GM12873 (cell line): ENCODE results near the gene PPM1F.

Experiments
- CTCF ChIP-seq: IDR thresholded peaks from 2 replicates; pipeline ENCODE4 v1.5.1; 2012; ENCODE audit warnings: low read depth, mild to moderate bottlenecking, moderate library complexity, low read length, control low read depth; ENCODE audit not compliant: insufficient read depth; ENCODE audit errors: missing control alignments

The PPM1F gene

GRCh38 chr22:21974058-21974649, 21.5 kb upstream of the PPM1F start:
- no peak for TF ChIP-seq CTCF

- TF ChIP-seq CTCF, result no peak
These were observed 20.2 kb upstream of the PPM1F start for GRCh38 chr22:21972806-21973205.

DNA sequence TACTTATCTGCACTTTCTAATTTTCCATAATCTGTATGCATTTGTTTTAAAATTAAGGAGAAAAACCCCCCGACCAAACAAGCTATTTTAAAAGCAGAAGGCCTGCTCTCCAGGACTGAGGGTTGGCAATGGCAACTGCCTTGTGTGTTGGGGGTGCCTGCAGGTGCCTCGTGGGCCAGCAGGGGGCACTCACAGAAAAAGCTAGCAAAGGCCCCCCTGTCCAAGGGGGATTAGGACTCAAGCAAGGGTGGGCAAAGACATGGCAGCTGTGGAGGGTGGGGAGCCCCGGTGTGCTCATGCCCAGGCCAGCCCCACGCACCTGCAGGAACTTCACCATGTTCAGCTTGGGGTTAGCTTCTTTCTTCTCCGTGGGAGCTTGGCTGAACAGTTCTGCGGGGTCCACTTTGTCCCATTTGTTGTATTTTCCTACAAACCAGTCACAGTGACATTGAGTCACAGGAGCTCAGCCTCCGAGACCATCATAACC, 19.7 kb upstream of the PPM1F start:
- peak; percentile 94 for TF ChIP-seq CTCF

DNA sequence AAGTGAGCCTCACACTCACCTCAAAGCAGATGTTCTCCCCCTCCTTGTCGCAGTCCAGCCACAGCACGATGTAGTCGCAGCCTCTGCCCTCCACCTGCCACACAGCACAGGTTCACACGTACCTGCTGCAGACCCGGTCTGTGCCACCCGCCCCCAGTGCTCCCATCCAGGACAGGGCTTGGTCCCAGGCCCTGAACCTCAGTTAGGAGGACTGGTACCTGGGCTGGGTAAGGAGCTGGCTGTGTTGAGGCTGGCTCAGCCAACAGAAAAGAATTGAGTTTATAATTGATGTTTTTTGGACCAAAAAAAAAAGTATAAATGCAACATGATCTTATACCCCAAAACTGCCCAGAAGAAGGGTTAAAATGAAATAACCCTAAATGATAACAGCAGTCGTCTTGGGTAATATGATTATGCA, 19.2 kb upstream of the PPM1F start:
- TF ChIP-seq CTCF, result no peak

DNA sequence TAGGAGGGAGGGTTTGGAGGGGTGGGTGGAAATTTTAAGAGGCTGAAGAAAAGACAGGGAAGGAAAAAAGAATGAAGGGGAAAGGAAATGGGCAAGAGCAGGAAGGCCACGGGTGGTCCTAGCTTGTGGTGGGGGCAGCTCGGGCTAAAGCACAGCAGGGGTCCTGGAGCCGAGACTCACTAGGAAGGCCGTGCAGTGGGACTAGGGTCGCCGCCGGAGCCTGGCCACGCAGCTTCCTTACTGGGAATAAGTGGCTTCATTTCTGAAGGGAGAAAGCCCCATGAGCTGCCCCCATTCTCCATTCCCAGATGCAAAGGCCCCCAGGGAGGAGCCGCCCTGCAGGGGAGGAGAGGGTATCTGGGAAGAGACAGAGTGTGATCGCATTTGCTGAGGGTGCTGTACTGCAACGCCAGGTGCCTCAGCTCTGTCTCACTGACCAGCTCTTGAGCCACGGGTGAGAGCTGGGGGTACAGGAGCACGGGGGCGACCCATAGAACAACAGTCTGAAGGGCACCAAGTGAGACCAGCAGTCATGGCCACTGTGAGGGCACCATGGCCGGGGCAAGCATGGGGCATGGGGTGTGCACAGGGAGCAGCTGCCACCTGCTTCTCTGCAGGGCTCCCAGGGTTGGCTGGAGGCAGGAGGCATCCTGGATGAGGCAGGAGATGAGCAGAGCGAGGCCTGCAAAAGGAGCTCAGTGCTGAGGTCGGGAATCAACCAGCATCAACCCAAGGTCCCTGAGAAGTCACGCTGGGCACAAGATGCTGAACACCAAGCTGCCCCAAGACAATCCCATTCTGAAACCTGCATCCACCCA, 18.4 kb upstream of the PPM1F start:
- TF ChIP-seq CTCF, result no peak

- TF ChIP-seq CTCF, result no peak
These were observed 17.6 kb upstream of the PPM1F start for GRCh38 chr22:21970037-21970799.
